HG03342 (cell line): Measurements from ENCODE around the gene SIVA1.
"Not testable (repeated sequence)": the region's sequence is repeated elsewhere in the genome, so short reads cannot be mapped to it uniquely, and the experiment has no call there.

Experiments used
- ATAC-seq: cut with Tn5 transposase; IDR thresholded peaks from one replicate; pipeline ENCODE4 v1.9.1; 2021; ENCODE audit warnings: mild to moderate bottlenecking, moderate library complexity; ENCODE audit not compliant: unreplicated experiment

The SIVA1 gene

DNA sequence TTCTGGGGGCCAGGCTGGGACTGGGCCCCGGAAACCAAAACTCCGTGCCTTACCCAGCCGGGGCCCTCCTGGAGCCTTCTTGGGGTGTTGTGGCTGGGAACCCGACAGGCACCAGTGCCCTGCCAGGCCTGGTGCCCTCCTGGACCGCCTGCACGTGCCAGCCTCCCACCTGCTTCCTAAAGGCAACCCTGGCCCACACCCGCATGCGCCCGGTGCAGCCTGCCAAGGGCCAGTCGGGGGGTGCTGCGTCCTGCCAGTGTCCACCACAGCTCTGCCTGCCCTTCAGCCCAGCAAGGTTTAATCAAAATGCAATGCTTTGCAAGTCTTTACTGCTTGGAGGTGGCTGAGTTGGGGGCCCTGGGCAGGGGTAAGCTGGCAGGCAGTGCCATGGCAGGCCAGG, 34.1 kb upstream of the SIVA1 start:
- ATAC-seq: no peak

DNA sequence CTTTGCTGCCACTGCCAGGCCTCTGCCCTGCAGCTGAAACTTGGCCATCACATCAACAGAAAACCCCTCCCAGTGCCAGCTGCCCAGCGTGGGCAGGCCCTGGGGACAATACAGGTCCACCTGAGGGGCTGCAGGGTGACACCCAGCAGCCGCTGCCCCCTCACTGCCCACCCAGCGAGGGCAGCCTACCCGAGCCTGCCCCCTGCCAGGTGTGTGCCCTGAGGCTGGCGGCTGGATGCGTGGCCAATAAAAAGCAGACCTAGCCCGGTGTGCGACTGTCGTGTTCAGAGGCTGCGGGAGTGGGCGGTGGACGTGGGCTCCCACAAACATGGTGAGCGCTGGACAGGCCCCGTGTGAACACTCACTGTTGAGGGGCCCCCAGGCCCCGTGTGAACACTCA, 33.6 kb upstream of the SIVA1 start:
- no peak for ATAC-seq

DNA sequence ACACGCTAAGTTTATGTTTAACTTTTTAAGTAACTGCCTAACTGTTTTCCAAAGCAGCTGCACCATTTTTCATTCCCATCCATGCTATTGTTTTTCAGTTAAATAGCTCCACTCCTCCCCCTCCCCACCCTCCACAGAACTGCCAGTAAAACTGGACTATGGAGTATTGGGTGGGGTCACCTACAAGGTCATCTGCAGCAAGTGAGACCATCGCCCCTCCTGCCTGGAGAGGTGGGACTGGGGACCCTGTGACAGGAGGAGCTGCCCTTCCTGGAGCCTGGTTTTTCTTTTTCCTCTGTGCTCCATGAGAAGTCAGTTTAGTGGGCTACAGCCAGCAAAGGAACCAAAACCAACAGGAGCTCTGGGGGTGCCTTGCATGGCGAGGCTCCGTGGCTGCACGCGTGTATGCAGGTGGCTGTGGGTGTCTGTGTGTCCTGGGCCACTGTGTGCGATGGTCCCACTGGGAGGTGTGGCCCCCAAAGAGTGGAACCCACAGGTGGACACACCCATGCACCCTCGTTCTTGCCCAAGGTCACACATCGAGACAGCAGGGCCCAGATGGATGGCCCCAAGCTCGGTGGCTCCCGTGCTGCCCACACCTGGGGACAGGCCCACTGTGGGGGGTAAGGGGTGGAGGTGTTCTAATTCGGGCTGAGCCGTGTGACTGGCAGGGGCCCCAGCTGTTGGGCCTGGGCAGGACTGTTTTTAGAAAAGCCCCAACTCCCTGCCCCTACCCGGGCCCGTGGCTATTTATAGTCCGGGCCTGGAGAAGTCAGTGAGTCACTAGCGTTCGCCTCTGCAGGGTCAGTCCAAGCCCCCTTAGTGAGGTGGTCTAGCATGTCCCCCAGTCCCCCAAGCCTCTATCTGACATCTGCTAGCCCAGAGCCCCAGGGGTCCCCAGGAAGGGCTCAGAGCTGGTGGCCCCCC, 31.2 kb upstream of the SIVA1 start:
- ATAC-seq: no peak

DNA sequence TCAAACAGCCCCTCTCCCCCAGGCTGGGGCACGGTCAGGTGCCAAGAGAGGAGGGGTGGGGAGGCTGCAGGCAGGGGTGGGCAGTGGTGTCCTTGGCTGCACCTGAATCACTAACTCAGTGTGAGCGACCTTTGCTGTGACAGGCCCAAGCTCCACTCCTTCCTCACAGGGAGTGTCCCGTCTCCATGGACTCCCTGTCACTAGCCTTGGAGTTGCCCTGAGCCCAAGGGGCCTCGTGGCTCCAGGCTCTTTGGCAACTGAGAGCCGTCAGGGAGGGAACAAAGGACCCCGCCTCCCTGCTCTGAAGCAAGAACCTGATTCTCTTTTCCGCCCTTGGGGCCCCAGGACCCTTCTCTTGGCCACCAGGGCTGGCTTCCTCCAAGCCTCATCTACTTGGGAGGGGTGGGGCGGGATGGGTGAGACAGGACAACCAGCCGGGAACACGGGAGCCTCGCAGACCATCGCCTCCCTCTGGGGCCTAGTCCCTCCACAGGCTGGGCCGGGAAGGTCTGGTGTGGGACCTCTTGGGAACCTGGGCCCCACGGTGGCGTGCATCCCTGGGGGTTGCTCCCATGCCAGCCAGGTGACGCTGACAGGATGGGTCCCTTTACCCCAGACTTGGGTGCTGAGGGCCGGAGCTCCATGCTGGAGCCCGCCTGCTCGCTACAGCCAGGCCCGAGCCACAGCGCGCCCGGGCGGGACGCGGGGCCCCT, 29.9 kb upstream of the SIVA1 start:
- no peak for ATAC-seq

DNA sequence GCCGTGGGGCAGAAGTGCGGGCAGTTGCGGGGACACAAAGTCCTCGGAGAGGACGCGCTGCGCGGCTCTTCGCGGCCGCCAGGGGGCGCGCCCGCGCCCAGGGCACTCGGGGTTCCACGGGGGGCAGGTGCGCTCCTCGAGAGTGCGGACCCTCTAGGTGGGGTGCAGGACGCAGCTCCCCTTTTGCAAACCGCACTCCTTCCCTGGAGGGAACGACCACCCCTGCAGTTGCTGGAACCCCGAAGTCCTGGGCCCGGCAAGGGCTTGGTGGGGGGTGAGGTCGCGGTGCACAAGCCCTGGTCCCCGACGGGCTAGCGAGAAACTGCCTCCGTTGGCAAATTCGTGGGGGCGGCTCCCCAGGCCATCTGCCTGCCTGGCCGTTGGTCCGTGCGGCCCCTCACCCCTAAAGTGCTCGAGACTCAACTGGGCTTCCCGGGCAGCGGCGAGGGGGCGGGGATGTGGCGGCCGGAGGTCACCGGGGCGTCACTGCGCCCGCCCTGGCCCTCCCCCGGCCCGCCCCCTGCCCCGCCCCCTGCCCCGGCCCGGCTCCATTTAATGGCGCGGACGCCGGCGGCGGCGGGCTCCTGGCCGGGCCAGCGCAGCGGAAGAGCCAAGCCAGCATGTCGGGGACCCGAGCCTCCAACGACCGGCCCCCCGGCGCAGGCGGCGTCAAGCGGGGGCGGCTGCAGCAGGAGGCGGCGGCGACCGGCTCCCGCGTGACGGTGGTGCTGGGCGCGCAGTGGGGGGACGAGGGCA, 29.1 kb upstream of the SIVA1 start, which contains the start of gene ADSS1:
Gene ADSS1 (plus strand): TSS at position 579 of the 756 bp plus-strand sequence. CDS start 42 bp downstream, at position 621.
- ATAC-seq: no peak

DNA sequence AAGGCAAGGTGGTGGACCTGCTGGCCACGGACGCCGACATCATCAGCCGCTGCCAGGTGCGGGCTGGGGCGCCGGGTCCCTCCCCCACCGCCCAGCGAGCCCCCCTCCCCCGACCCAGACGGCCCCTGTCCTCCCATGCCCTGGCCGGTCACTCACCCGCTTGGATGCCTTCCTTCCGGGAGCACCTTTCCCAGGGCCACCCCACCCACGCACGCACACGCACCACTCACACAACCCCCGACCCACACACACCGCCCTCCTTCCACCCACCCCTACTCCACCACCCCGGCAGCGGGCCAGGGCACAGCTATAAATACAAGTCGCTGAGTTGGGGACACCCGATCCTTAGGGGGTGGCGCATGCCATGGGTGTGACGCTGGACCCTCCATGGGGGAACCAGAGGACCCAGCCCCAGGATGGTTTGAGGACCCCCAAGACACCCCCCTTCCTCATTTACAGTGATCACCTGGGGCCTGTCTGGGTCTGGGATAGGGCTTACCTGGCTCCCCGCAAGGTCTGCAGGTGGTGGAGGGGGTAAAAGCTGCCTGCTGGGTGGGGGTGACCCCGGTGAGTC, 28.5 kb upstream of the SIVA1 start:
- ATAC-seq: no peak

DNA sequence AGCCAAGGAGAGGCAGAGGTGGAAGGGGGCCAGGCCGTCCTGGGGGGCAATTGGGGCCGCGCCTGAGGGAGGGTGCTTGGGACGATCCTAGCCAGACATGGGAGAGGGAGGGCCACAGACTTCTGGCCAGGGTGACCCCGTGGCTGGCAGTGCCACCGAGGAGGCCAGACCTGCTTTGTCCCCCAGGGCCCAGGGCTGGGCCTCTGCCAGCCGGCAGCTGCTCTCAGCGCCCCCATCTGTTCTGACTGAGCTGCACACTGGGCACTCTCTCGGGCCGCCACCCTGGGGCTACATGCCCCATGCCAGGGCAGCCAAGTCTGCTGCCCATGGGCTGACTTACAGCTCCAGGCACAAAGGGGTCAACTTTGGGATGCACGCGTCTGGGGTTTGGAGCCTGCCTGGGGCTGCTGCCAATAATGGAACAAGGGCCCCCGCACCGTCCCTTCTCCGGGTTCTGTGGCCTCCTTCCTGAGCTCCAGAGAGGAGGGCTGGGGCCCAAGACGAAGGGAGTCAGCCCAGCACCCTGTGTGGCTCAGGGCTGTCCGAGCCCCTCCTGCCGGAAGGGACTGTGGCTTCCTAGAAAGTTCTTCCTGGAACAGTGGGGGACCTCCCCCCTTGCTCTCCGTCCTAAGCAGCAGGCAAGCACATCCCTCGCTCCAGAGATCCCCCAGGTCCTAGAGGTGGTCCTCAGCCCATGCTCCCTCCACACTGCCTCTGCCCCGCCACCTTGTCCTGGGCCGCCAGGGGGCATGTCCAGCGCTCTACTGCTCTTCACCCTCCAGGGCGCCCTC, 27.8 kb upstream of the SIVA1 start:
- no peak for ATAC-seq

DNA sequence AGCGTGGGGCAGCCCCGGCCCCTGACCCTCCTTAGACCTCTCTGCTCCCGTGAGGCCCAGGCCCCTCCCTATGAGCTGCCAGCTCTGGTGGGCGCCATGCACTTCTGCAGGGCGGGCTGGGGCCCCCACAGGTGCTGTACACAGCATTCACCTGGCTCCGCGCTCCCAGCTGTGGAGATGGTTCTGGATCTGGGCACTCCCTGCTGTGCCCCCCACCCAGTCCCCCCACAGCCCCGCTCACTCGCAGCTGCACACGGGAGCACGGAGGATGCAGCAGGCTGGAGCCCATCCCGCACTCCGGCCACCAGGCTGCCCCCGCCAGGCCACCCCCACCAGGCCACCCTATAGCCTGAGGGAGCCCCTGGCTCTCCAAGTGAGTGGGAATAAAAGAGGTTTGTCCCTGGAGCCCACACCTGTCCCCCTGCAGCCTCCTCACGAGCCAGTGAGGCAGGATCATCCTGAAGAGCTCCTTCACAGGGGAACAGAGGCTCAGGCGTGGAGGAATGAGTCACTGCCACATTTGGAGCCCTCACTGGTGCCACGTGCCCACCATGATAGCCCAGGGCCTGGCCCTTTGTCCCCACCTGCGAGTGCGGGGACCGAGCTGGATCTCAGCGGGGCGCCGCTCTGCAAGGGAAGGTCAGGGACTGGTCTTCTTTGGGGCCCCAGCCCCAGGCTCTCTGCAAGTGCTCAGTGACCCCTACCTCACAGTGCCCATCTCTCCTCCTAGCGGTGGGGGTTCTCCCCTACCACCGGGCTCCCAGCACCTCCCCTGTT, 27.0 kb upstream of the SIVA1 start:
- no peak for ATAC-seq

DNA sequence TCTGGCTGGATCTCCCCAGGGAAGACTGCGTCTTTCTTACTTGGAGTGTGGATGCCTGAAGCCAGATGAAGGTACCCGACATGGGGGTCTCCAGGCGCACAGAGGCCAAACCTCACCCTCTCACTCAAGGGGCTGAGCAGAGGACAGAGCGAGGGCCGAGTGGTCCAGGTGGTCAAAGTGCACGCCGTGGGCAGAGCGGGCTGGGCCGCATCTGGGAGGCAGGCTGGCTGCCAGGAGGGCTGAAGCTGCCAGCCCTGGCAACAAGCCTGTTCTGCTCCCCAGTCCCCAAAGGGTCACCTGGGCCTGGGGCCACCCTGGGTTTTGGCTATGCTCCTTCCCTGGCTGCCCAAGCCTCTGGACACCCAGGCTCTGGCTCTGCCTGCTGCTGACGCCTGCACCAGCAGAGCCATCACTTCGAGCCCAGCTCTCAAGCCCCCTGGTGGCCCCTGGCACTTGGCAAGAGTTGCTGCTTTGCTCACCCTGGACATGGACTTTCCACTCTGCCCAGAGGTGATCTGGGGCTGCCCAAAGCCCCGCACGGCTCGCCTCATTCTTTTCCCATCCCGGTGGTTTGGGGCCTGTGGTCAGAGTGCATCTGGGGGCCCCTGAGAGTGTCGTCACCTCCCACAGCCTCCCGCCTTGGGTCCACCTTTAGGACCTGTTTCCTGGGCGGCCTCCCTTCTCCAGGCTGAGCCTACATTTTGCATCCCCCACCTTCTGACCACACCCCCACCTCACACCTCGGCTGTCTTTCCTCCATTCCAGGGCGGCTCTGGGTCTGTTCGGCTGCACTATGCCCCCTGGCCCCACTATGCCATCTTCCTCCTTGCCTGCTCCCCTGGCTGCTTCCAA, 26.1 kb upstream of the SIVA1 start:
- ATAC-seq: no peak

DNA sequence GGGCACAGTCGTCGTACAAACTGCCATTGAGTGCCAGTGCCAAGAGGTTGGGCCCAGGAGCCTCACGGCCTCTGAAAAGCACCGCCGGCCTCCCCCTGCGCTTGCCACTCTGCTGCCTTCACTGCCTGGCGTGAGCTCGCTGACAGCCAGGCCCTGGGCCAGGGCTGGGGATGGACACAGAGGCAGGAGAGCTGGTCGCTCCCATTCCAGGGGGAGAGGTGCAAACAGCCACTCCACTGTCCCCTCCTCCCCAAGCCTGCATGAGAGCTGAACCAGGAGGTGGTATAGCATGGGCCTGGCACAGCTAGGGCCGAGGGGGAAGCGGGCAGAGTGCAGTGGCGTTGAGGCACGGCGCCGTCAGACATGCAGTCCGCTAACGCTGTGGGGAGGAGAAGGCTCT, 24.3 kb upstream of the SIVA1 start:
- ATAC-seq: no peak

DNA sequence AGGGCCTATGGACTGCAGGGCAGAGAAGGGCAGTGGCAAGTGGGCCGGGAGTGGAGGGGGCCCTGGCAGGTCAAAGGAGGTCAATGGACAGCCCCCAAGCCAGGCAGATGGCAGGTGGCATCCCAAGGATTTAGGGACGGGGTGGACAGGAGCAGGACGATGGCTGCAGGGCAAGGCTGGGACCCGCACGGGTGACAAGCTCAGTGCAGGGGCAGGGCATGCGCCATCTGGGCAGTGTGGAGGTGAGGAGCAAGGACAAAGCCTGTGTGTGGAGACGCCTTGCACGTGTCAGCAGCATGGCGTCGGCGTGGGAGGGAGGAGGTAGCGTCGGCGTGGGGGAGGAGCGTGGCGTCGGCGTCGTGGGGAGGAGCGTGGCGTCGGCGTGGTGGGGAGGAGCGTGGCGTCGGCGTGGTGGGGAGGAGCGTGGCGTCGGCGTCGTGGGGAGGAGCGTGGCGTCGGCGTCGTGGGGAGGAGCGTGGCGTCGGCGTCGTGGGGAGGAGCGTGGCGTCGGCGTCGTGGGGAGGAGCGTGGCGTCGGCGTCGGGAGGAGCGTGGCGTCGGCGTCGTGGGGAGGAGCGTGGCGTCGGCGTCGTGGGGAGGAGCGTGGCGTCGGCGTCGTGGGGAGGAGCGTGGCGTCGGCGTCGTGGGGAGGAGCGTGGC, 23.6 kb upstream of the SIVA1 start:
- not testable (repeated sequence) for ATAC-seq

DNA sequence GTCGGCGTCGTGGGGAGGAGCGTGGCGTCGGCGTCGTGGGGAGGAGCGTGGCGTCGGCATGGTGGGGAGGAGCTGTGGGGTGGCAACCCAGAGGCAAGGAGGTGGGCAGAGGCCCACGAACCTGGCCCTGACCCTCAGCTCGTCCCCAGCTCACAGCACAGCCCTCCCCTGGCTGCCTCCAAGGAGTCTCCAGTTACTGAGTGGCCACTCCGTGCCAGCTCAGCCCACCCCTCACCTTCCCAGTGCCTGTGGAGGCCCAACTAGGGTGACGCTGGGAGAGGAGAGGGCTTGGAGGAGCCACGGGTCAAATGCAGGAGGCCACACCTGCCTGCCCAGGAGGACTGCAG, 23.1 kb upstream of the SIVA1 start:
- no peak for ATAC-seq

DNA sequence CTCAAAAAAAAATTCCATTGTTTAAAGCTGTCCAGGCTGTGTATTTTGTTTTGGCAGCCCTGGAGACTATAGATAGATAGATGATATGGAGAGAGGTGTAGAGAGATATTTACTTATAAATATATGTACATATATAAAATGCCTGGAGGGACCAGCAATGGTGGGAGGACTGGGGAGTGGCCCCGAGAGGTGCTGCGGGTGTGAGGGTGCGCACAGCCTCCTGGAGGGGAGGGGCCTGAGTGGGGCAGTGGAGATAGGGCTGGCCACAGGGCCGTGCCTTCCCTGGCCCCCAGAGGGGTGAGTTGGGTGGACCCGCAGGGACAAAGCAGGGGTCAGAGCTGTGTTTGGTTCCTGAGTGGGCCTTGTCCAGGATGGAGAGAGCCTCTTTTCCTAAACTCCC, 22.5 kb upstream of the SIVA1 start:
- ATAC-seq: no peak

DNA sequence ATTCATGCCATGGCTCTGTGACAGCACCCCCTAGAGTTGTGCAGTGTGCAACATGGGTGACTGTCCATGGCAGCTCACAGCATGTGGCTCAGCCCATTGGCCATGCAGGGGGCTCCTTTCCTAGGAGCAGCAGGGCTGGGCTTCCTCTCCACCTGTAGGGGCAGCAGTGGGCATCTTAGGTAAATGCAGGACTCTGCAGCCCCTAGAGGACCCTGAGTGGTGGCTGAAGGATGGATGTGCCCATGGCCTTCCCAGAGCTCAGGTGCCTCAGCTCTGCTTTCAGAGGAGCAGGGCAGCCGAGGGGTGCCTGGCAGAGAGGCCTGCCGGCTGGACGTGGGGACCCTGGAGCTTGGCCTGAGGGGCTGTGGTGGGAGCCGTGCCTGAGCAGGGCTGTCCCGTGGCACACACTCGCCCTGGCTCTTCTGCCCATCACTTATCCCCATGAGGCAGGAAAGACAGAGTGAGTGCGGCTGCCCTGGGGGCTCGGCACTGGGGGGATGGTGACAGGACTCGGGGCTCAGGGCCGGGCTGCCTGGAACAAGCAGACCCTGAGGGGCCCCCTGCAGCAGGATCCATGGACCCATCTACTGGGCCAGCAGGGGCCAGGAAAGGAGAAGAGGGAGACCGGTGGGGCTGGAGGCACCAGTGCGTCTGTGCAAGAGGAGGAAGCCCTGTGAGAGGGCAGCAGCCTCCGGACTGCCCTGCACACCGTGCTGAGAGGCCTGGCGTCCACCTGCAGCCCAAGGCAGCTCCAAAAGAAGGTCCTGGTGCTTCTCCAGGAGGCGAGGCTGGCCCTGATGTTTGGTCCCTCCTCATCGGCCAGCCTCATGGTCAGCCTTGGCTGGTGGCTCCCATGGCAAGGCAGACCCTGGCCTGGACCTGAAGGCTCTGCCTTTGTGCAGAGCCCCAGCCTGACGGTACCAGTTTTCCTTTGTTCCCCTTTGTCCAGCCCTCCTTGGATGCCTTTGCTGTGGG, 21.3 kb upstream of the SIVA1 start:
- no peak for ATAC-seq

DNA sequence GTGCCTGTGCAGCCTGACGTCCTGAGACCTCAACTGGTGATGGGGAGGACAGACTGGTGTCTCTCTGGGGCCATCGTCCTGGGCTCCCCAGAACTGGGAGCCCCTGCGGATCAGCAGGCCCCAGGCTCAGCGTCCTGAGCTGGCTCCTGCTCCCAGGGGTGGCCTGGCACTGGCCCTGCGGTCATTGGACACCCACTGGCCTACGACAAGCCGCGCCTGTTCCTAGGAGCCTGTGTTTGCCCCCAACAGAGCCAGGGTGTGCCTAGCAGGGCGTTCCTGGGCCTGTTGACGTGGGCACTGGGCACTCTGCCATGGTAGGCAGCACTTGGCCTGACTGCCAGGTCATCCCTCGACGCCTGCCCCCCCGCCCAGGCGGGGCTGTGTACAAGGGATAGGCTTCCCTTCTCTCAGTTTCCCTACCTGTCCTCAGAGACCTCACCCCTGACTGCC, 20.6 kb upstream of the SIVA1 start:
- ATAC-seq: no peak

DNA sequence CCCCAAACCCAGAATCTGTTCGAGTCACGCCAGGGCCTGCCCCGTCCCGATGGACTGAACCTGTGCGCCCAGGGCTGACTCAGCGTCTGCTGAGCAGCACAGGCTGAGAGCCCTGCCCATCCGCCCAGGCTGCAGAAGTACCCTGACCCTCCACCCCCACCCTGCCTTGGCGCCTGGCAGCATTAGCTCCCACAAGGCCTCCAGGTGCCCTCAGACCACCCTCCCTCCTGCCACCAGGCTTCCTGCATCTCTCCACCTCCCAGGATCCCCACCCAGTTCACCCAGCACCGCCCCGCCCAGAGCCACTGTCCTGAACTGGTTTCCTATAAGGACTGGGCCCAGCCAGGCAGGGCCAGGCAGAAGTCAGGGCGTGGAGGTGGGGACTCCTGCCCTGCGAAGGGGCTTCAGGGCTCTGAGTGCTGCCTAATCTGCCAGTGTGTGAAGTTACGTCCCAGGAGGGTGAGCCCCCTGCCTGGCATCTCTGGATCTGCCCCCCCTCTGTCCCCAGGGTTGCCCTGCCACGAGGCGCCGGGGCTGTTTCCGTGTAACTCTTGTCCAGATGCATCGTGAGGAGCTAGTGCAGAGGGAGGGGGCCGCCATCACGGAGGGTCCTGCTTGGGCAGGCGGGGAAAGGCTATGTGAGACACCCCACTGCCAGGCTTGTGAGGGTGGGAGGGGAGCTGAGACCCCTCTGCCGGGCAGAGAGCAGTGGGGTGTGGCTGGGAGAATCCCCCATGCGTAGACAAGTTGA, 19.8 kb upstream of the SIVA1 start:
- ATAC-seq: no peak
